PFSK-1 (cell line): ENCODE measurements around the gene RHD.

ENCODE experiments used
- POLR2AphosphoS5 ChIP-seq: IDR thresholded peaks from 2 replicates; pipeline ENCODE4 v1.6.1; 2012; ENCODE audit warnings: low read depth, mild to moderate bottlenecking, control low read depth, low read length, moderate library complexity
- TAF1 ChIP-seq: IDR thresholded peaks from 2 replicates; pipeline ENCODE4 v1.6.1; 2012; ENCODE audit warnings: low read length, control low read depth, borderline replicate concordance; ENCODE audit not compliant: insufficient read depth

DNA sequence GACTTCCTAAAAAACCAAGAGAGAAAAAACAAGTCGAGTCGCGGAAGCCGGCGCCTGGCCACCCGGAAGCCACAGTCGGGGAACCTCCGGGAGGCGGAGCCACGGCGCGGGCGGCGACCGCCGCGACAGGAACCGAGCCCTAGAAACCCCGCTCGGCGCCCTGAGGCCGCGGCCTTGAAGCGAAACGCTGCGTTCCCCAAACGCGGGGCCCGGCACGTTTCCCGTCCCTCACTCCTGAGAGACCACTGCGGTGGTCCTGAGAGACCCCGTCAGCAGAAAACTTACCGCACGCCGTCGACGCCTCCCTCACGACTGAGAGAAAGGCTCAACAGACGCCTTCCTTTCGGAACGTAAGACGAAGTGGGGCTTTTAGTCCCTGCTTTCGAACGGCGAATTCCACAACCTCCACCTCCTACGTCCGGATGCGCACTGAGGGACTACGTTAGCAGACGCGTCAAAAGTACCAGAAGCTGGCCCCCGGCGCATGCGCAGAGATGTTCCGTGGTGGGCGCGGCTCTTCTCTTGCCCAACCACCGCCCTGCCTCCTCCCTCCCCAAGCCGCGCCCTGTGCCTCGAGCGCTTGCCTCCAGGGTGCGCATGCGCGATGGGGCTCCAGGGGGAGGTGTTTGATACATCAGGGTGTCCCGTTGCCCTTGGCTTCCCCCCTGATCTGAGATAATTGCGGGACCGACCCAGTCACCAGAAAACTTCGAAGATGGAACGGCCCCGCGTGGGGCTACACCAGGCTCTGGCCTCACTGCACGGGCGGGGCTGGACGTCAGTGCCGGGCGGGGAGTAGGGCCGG is 25.1 kb upstream of the RHD start, which contains the start of gene RSRP1:
- peak; percentile 87; the same call in 1 of the 2 replicates for TF ChIP-seq TAF1
- peak; percentile 98 for TF ChIP-seq POLR2AphosphoS5
